Daoy (cell line): ENCODE results near the gene OTUD3. TPM values are rescaled to one million over a fixed set of nuclear protein-coding genes. Genes with fewer than 3 reads are reported as not detected.

Experiments
- DNase-seq: peaks from one replicate; pipeline ENCODE4 v3.0.0-alpha.2; 2015; ENCODE audit warnings: low read depth
- total RNA-seq: library from RNA; depleted of rRNA; stranded (reverse); fragments of >200 nt; shearing (Covaris generic); gene quantifications from 2 replicates; pipeline ENCODE4 v1.2.3, GENCODE V29; 2014; rRNA removed

Gene OTUD3
- total RNA-seq, 1 experiment from 2014 or later: 5.0 TPM

GRCh38 chr1:19954059-19954458, 71.9 kb downstream of the OTUD3 start:
- DNase-seq: no peak

GRCh38 chr1:19955534-19956170, 73.5 kb downstream of the OTUD3 start:
- DNase-seq: no peak

- no peak for DNase-seq
Measured at GRCh38 chr1:19957779-19958178, 75.6 kb downstream of the OTUD3 start.

GRCh38 chr1:19960591-19960990, 78.4 kb downstream of the OTUD3 start:
- DNase-seq: no peak

Other genes with a start within 250 kb of the OTUD3 start
- gene NBL1, start 238.1 kb upstream of the OTUD3 start, total RNA-seq: 30.6 and 40.5 TPM in 2 replicates
- not detected in 2 replicates for gene HTR6, start 217.5 kb upstream of the OTUD3 start, total RNA-seq
- 8.1 and 15.5 TPM in 2 replicates for gene TMCO4, start 82.5 kb upstream of the OTUD3 start, total RNA-seq
- gene RNF186, start 67.1 kb upstream of the OTUD3 start, total RNA-seq: not detected in 2 replicates
- gene PLA2G2E, start 41.2 kb downstream of the OTUD3 start, total RNA-seq: not detected in 2 replicates
- gene PLA2G2A, start 97.2 kb downstream of the OTUD3 start, total RNA-seq: not detected in 2 replicates
- not detected in 2 replicates for gene PLA2G5, start 187.8 kb downstream of the OTUD3 start, total RNA-seq
- not detected in 2 replicates for gene PLA2G2D, start 237.1 kb downstream of the OTUD3 start, total RNA-seq